Measurements from ENCODE around the gene OR2L3. TPM values are rescaled to one million over a fixed set of nuclear protein-coding genes. Genes with fewer than 3 reads are reported as not detected.
"Not testable (repeated sequence)": the region's sequence is repeated elsewhere in the genome, so short reads cannot be mapped to it uniquely, and the experiment has no call there.

The OR2L3 gene
- total RNA-seq, 4 donors from 2014 or later: 0.15 TPM; not detected in 3

DNA sequence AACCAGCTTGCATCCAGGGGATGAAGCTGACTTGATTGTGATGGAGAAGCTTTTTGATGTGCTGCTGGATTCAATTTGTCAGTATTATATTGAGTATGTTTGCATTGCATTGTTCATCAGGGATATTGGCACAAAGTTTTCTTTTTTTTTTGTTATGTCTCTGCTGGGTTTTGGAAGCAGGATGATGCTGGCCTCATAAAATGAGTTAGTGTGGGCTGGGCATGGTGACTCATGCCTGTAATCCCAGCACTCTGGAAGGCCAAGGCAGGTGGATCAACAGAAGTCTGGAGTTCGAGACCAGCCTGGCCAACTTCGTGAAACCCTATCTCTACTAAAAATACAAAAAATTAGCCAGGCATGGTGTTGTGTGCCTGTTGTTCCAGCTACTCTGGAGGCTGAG is 8.6 kb downstream of the OR2L3 start:
- DNase-seq: no peak
- H3K9me3 ChIP-seq: no peaks in the 10 kb centered on the region
- H3K4me3 ChIP-seq: no peak overlapping the region
- no peaks in the 10 kb centered on the region for H3K36me3 ChIP-seq
- TF ChIP-seq, protein P1, sequence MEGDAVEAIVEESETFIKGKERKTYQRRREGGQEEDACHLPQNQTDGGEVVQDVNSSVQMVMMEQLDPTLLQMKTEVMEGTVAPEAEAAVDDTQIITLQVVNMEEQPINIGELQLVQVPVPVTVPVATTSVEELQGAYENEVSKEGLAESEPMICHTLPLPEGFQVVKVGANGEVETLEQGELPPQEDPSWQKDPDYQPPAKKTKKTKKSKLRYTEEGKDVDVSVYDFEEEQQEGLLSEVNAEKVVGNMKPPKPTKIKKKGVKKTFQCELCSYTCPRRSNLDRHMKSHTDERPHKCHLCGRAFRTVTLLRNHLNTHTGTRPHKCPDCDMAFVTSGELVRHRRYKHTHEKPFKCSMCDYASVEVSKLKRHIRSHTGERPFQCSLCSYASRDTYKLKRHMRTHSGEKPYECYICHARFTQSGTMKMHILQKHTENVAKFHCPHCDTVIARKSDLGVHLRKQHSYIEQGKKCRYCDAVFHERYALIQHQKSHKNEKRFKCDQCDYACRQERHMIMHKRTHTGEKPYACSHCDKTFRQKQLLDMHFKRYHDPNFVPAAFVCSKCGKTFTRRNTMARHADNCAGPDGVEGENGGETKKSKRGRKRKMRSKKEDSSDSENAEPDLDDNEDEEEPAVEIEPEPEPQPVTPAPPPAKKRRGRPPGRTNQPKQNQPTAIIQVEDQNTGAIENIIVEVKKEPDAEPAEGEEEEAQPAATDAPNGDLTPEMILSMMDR (IDR thresholded peaks at IDR 0.05): no peak
- TF ChIP-seq POLR2A (IDR thresholded peaks at IDR 0.05): no peak
- intact Hi-C loops (cut with DNase I; ENCODE audit: low total_unique reads): no loop called here
- H3K27me3 ChIP-seq: no peaks in the 10 kb centered on the region
- no peaks in the 10 kb centered on the region for H3K4me1 ChIP-seq
- H3K27ac ChIP-seq: no peak overlapping the region

DNA sequence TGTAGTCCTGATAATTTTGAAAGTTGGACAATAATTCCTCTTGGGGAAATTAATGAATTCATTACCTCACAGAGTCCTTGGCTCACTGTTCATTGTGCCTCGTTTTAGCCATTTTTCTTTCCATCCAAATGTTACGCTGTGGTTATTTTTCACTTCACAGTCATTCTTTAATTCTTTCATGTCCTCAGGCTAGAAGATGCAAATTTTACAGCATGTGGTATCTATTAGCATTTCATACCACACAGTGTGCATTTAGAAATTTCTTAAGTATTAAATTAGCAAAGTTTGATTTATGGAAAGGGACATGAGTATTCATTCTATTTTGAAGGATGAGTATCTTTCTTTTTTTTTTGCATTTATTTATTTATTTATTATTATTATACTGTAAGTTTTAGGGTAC is 18.4 kb downstream of the OR2L3 start:
- no peak for DNase-seq
- no peaks in the 10 kb centered on the region for H3K36me3 ChIP-seq
- H3K27ac ChIP-seq: no peak overlapping the region
- H3K4me1 ChIP-seq: no peaks in the 10 kb centered on the region
- no peak overlapping the region for H3K4me3 ChIP-seq
- H3K27me3 ChIP-seq: no peaks in the 10 kb centered on the region
- no peaks in the 10 kb centered on the region for H3K9me3 ChIP-seq
- intact Hi-C loops (cut with DNase I; ENCODE audit: low total_unique reads): no loop called here
- TF ChIP-seq POLR2A (IDR thresholded peaks at IDR 0.05): no peak
- TF ChIP-seq, protein P1 (IDR thresholded peaks at IDR 0.05): no peak

DNA sequence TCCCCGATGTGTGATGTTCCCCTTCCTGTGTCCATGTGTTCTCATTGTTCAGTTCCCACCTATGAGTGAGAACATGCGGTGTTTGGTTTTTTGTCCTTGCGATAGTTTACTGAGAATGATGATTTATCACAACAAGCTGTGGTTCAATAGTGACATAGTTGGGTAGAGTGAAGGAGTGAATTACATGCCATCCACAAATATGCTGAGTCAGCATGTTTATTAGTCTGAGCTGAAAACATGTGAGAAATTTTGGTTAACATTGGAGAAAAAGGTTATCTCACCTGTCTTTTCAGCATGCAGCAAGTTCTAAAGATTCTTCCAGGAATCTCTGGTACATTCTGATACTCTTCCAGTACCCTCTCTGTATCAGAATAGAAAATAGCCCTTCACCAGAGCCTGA is 19.0 kb downstream of the OR2L3 start:
- H3K36me3 ChIP-seq: no peaks in the 10 kb centered on the region
- H3K4me1 ChIP-seq: no peaks in the 10 kb centered on the region

DNA sequence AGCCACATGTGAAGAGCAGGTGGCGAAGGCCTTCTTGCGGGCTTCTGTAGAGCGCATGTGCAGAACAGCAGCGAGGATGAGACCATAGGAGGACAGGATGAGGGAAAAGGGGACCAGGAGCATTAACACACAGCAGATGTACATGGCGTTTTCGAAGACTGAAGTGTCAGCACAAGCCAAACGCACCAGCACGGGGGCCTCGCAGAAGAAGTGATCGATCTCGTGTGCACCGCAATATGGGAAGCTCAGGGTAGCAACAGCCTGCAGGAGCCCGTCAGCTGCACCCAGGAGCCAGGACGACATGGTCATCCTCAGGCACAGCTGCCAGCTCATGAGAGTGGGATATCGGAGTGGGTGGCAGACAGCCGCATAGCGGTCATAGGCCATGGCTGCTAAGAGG is 37.2 kb downstream of the OR2L3 start:
- H3K36me3 ChIP-seq; H3K4me3 ChIP-seq; H3K27me3 ChIP-seq; H3K27ac ChIP-seq; H3K4me1 ChIP-seq; intact Hi-C loops (cut with DNase I; ENCODE audit: low total_unique reads); H3K9me3 ChIP-seq; DNase-seq: not testable (repeated sequence)

More for the DNA sequence above, 19.0 kb downstream of the OR2L3 start:
- Histone ChIP-seq H3K9me3 (no peaks in the 10 kb centered on the region), H3K4me3 (no peak overlapping the region), H3K27me3 (no peaks in the 10 kb centered on the region), H3K27ac (no peak overlapping the region)
- TF ChIP-seq, protein P1 (IDR thresholded peaks at IDR 0.05): no peak
- no peak for DNase-seq
- intact Hi-C loops (cut with DNase I; ENCODE audit: low total_unique reads): no loop called here

DNA sequence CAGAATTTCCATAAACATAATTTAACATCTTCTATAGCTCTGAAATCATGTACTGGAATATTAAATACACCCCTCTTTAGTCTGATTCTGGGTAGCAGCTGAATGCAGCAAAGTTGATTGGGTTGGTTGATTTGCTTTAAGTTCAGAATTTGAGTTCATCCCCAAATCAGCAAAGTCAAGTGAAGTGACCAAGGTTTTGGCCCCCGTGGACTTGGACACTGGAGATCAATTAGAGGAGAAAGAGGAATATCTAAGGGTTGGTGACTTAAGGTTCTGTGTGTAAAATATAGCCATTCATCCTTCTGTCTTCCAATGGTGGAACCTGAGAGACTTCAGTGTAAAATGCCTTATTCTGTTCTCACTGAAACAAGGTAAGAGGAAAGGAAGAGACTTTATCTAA is 48.2 kb downstream of the OR2L3 start, which contains the start of gene OR2L13:
Gene OR2L13 (plus strand): TSS at position 301 of the 400 bp plus-strand sequence. CDS start 4,192 bp downstream, outside the sequence.
- no peak for TF ChIP-seq POLR2A (IDR thresholded peaks at IDR 0.05)
- TF ChIP-seq, protein P1 (IDR thresholded peaks at IDR 0.05): no peak
- DNase-seq: no peak
- H3K4me1 ChIP-seq: no peaks in the 10 kb centered on the region
- no peak within 1 kb of the TSS for H3K4me3 ChIP-seq
- intact Hi-C loops (cut with DNase I; ENCODE audit: low total_unique reads): no loop called here
- no peaks in the 10 kb centered on the region for H3K36me3 ChIP-seq
- no peaks in the 10 kb centered on the region for H3K9me3 ChIP-seq
- no peaks in the 10 kb centered on the region for H3K27me3 ChIP-seq
- no peak within 1 kb of the TSS for H3K27ac ChIP-seq

DNA sequence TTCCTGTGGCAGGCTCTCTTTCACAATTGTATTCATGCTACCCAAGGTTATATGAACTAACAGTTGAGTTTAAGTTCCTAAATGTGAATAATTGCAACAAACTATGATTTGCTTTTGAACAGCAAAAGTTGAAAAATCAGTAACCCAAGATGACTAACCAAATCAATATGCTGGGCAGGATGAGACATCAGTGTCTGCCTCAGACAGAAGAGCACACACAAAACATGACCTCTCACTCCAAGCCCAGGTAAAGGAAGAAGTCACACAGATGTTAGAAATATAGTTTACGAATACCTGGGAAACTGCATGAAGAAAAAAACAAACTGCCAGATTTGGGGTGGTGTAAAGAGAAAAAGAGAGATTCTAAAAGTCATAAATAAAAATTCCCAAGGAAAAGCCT is 51.9 kb downstream of the OR2L3 start:
- H3K4me1 ChIP-seq: no peaks in the 10 kb centered on the region
- H3K27me3 ChIP-seq: no peaks in the 10 kb centered on the region
- DNase-seq: no peak
- no peaks in the 10 kb centered on the region for H3K36me3 ChIP-seq
- H3K9me3 ChIP-seq: no peaks in the 10 kb centered on the region
- no peak overlapping the region for H3K4me3 ChIP-seq
- intact Hi-C loops (cut with DNase I; ENCODE audit: low total_unique reads): no loop called here
- no peak for TF ChIP-seq POLR2A (IDR thresholded peaks at IDR 0.05)
- TF ChIP-seq, protein P1 (IDR thresholded peaks at IDR 0.05): no peak
- no peak overlapping the region for H3K27ac ChIP-seq

Data from uterus (tissue), 4 donors.